Stimulated activated CD8-positive, alpha-beta memory T cell treated with anti-CD3 and anti-CD28 coated beads, Interleukin-12 subunit alpha, Interleukin-12 subunit beta, amount 100 ng/mL, for 24 hours (primary cell): Measurements from ENCODE around the gene KCNT1.

ENCODE experiments used
- DNase-seq: peaks from one replicate; pipeline ENCODE4 v3.0.0-alpha.2; 2020; ENCODE audit errors: extremely low read depth

KCNT1 gene

GRCh38 chr9:135699440-135699839 lies 2.5 kb upstream of the KCNT1 start, which contains the start of gene SOHLH1:
TSS of gene SOHLH1 (minus strand) at chr9:135699481. CDS start at chr9:135699467, 14 bp downstream.
- DNase-seq: no peak

GRCh38 chr9:135700525-135700924 lies 1.5 kb upstream of the KCNT1 start:
- no peak for DNase-seq

GRCh38 chr9:135701067-135701958 lies 672 bp upstream of the KCNT1 start:
- peak; percentile 10 for DNase-seq

GRCh38 chr9:135703726-135704125 lies 1.7 kb downstream of the KCNT1 start:
- no peak for DNase-seq

- DNase-seq: no peak
Measured at GRCh38 chr9:135704483-135704882, 2.5 kb downstream of the KCNT1 start.

- DNase-seq: no peak
Measured at GRCh38 chr9:135705376-135705775, 3.4 kb downstream of the KCNT1 start.

GRCh38 chr9:135706288-135706687 lies 4.3 kb downstream of the KCNT1 start:
- no peak for DNase-seq

GRCh38 chr9:135707252-135708138 lies 5.5 kb downstream of the KCNT1 start:
- DNase-seq: no peak

- no peak for DNase-seq
Measured at GRCh38 chr9:135708164-135708563, 6.2 kb downstream of the KCNT1 start.

- DNase-seq: no peak
Measured at GRCh38 chr9:135711391-135711790, 9.4 kb downstream of the KCNT1 start.

- DNase-seq: no peak
Measured at GRCh38 chr9:135711881-135712280, 9.9 kb downstream of the KCNT1 start.

GRCh38 chr9:135712613-135713295 lies 10.8 kb downstream of the KCNT1 start:
- no peak for DNase-seq

GRCh38 chr9:135714242-135715055 lies 12.5 kb downstream of the KCNT1 start:
- no peak for DNase-seq

GRCh38 chr9:135715056-135715595 lies 13.1 kb downstream of the KCNT1 start:
- DNase-seq: no peak

GRCh38 chr9:135716045-135716444 lies 14.1 kb downstream of the KCNT1 start:
- no peak for DNase-seq

- no peak for DNase-seq
Measured at GRCh38 chr9:135717410-135717809, 15.4 kb downstream of the KCNT1 start.

GRCh38 chr9:135718616-135719015 lies 16.6 kb downstream of the KCNT1 start:
- DNase-seq: no peak

GRCh38 chr9:135719472-135719871 lies 17.5 kb downstream of the KCNT1 start:
- no peak for DNase-seq

- DNase-seq: no peak
Measured at GRCh38 chr9:135722365-135722764, 20.4 kb downstream of the KCNT1 start.

GRCh38 chr9:135724186-135724787 lies 22.3 kb downstream of the KCNT1 start:
- no peak for DNase-seq
